DMS53 treated with DMSO at 0.1 percent for 48 hours (cell line): Measurements from ENCODE around the gene YIF1A.
A peak's percentile ranks its signal among the peaks of the same experiment; 100 is the strongest.

Experiments
- DNase-seq: peaks from one replicate; lab custom pipeline; 2025; ENCODE audit not compliant: unreplicated experiment; lab: John Stamatoyannopoulos, UW

YIF1A gene

GRCh38 chr11:66288671-66289547 is at the start of gene YIF1A:
Gene YIF1A (minus strand): TSS chr11:66289143. CDS start chr11:66288985, 158 bp downstream.
- peak; percentile 100 for DNase-seq

GRCh38 chr11:66337103-66337899 is 48.4 kb upstream of the YIF1A start:
- DNase-seq, result no peak

- DNase-seq, result peak; percentile 45
Measured at GRCh38 chr11:66336234-66337102, 47.5 kb upstream of the YIF1A start, which contains the start of gene RIN1. Gene RIN1 (minus strand): TSS chr11:66336434. CDS start chr11:66336402, 32 bp downstream.

- DNase-seq, result no peak
Measured at GRCh38 chr11:66335531-66336233, 46.7 kb upstream of the YIF1A start.

- no peak for DNase-seq
Measured at GRCh38 chr11:66334605-66335442, 45.9 kb upstream of the YIF1A start.

- DNase-seq, result no peak
Measured at GRCh38 chr11:66333896-66334604, 45.1 kb upstream of the YIF1A start.

- DNase-seq, result no peak
Measured at GRCh38 chr11:66333220-66333877, 44.4 kb upstream of the YIF1A start.

- DNase-seq, result no peak
Measured at GRCh38 chr11:66332371-66333219, 43.7 kb upstream of the YIF1A start.

- DNase-seq, result no peak
Measured at GRCh38 chr11:66331542-66332370, 42.8 kb upstream of the YIF1A start.

- no peak for DNase-seq
Measured at GRCh38 chr11:66330931-66331330, 42.0 kb upstream of the YIF1A start.

- no peak for DNase-seq
Measured at GRCh38 chr11:66329165-66329673, 40.3 kb upstream of the YIF1A start.

GRCh38 chr11:66328302-66329144 is 39.6 kb upstream of the YIF1A start:
- peak; percentile 79 for DNase-seq

GRCh38 chr11:66328031-66328301 is 39.0 kb upstream of the YIF1A start:
- no peak for DNase-seq

- DNase-seq, result no peak
Measured at GRCh38 chr11:66327171-66328030, 38.5 kb upstream of the YIF1A start.
